ENCODE data around the gene CCDC198. TPM values are rescaled to one million over a fixed set of nuclear protein-coding genes. Genes with fewer than 3 reads are reported as not detected.

The CCDC198 gene
- total and polyA plus RNA-seq, 2 donors (not counting 1 experiment from before 2014, with no cell fraction given): not detected

GRCh38 chr14:57498035-57498434 is 4.4 kb upstream of the CCDC198 start:
- H3K79me2 ChIP-seq (ENCODE audit: control insufficient read depth, insufficient read depth, low read length): no peaks in the 10 kb centered on the region
- DNase-seq: no peak
- WGBS (ENCODE audit: insufficient coverage): 100% methylated on average over 2 of the region's 4 CpGs
- intact Hi-C loops (cut with micrococcal nuclease): no loop called here
- H3K9me3 ChIP-seq (ENCODE audit: control extremely low read depth in 1 of 3, control insufficient read depth in 2 of 3, insufficient read depth in 1 of 3, low read length in 2 of 3): no peaks in the 10 kb centered on the region
- no peak overlapping the region for H3K4me3 ChIP-seq (ENCODE audit: control extremely low read depth in 1 of 5, extremely low read depth in 1 of 5, insufficient read depth in 1 of 5, low read depth in 2 of 5, low read length in 4 of 5)
- H3K4me2 ChIP-seq (replicated peaks; ENCODE audit: low read depth, low read length, poor library complexity, severe bottlenecking): no peak overlapping the region
- no peak for ATAC-seq (ENCODE audit: low read depth)
- no peaks in the 10 kb centered on the region for H3K4me1 ChIP-seq (ENCODE audit: control insufficient read depth in 2 of 2, insufficient read depth in 2 of 2, low read length in 2 of 2)
- H3K9me3 Mint-ChIP-seq (ENCODE audit: insufficient read depth): no peaks in the 10 kb centered on the region
- H2AFZ ChIP-seq (ENCODE audit: insufficient read depth, low read depth, low read length, poor library complexity, severe bottlenecking): no peak overlapping the region
- no peaks in the 10 kb centered on the region for H3K27me3 ChIP-seq (replicated peaks in 1 of 4; ENCODE audit: control extremely low read depth in 1 of 4, control insufficient read depth in 3 of 4, insufficient read depth in 4 of 4, low read length in 3 of 4)
- no peak overlapping the region for H3K27ac ChIP-seq (ENCODE audit: low read length in 2 of 2)
- no peaks in the 10 kb centered on the region for H4K20me1 ChIP-seq (ENCODE audit: control insufficient read depth, insufficient read depth, low read length, poor library complexity, severe bottlenecking)
- ChIA-PET POLR2A (no interaction called here), CTCF (no interaction called here)
- no peak overlapping the region for H3K27ac Mint-ChIP-seq
- no peak for TF ChIP-seq EZH2 (IDR thresholded peaks at IDR 0.05; ENCODE audit: borderline replicate concordance, insufficient read depth, low read depth, low read length, poor library complexity, severe bottlenecking)
- no peak for TF ChIP-seq CTCF (IDR thresholded peaks at IDR 0.05)
- H3K36me3 ChIP-seq (replicated peaks in 1 of 2; ENCODE audit: control extremely low read depth in 1 of 2, control insufficient read depth in 1 of 2, extremely low read depth in 1 of 2, insufficient read depth in 2 of 2, low read length in 1 of 2): no peaks in the 10 kb centered on the region
- peaks cover 12% of the 10 kb centered on the region for H3K27me3 Mint-ChIP-seq
- H3K9ac ChIP-seq (ENCODE audit: low read length): no peak overlapping the region
- no peaks in the 10 kb centered on the region for H3K4me1 Mint-ChIP-seq
- H3K4me3 Mint-ChIP-seq: no peak overlapping the region

- Histone ChIP-seq H3K9me3 (ENCODE audit: control extremely low read depth in 1 of 3, control insufficient read depth in 2 of 3, insufficient read depth in 1 of 3, low read length in 2 of 3) (peaks cover 0 to 1% (median 0%) of the 10 kb centered on the region in 3 donors), H3K27ac (ENCODE audit: low read length in 2 of 2) (no peak overlapping the region), H3K9ac (ENCODE audit: low read length) (no peak overlapping the region), H3K36me3 (replicated peaks in 1 of 2; ENCODE audit: control extremely low read depth in 1 of 2, control insufficient read depth in 1 of 2, extremely low read depth in 1 of 2, insufficient read depth in 2 of 2, low read length in 1 of 2) (no peaks in the 10 kb centered on the region), H3K4me2 (replicated peaks; ENCODE audit: low read depth, low read length, poor library complexity, severe bottlenecking) (no peak overlapping the region), H2AFZ (ENCODE audit: insufficient read depth, low read depth, low read length, poor library complexity, severe bottlenecking) (no peak overlapping the region), H3K79me2 (ENCODE audit: control insufficient read depth, insufficient read depth, low read length) (no peaks in the 10 kb centered on the region), H3K4me1 (ENCODE audit: control insufficient read depth in 2 of 2, insufficient read depth in 2 of 2, low read length in 2 of 2) (no peaks in the 10 kb centered on the region), H3K27me3 (replicated peaks in 1 of 4; ENCODE audit: control extremely low read depth in 1 of 4, control insufficient read depth in 3 of 4, insufficient read depth in 4 of 4, low read length in 3 of 4) (no peaks in the 10 kb centered on the region), H3K4me3 (ENCODE audit: control extremely low read depth in 1 of 5, extremely low read depth in 1 of 5, insufficient read depth in 1 of 5, low read depth in 2 of 5, low read length in 4 of 5) (no peak overlapping the region), H4K20me1 (ENCODE audit: control insufficient read depth, insufficient read depth, low read length, poor library complexity, severe bottlenecking) (no peaks in the 10 kb centered on the region)
- intact Hi-C loops (cut with micrococcal nuclease): no loop called here
- Mint-ChIP-seq H3K4me3 (no peak overlapping the region), H3K4me1 (no peaks in the 10 kb centered on the region), H3K27ac (no peak overlapping the region), H3K9me3 (ENCODE audit: insufficient read depth) (no peaks in the 10 kb centered on the region), H3K27me3 (peaks cover 8% of the 10 kb centered on the region)
- no CpG with 5 or more reads among the region's 2 CpGs for WGBS (ENCODE audit: insufficient coverage)
- DNase-seq: no peak
- POLR2A ChIA-PET: no interaction called here
- CTCF ChIA-PET: no interaction called here
- ATAC-seq (ENCODE audit: low read depth): no peak
- TF ChIP-seq CTCF (IDR thresholded peaks at IDR 0.05) (no peak), EZH2 (IDR thresholded peaks at IDR 0.05; ENCODE audit: borderline replicate concordance, insufficient read depth, low read depth, low read length, poor library complexity, severe bottlenecking) (no peak)
These were observed 1.8 kb upstream of the CCDC198 start for GRCh38 chr14:57495416-57495815.

All from B cell (primary cell).